ENCODE data around the gene BASP1. TPM values are rescaled to one million over a fixed set of nuclear protein-coding genes. Genes with fewer than 3 reads are reported as not detected.

The BASP1 gene
- total and polyA plus RNA-seq, 2 donors from 2014 or later: 5.1 to 12.5 TPM

DNA sequence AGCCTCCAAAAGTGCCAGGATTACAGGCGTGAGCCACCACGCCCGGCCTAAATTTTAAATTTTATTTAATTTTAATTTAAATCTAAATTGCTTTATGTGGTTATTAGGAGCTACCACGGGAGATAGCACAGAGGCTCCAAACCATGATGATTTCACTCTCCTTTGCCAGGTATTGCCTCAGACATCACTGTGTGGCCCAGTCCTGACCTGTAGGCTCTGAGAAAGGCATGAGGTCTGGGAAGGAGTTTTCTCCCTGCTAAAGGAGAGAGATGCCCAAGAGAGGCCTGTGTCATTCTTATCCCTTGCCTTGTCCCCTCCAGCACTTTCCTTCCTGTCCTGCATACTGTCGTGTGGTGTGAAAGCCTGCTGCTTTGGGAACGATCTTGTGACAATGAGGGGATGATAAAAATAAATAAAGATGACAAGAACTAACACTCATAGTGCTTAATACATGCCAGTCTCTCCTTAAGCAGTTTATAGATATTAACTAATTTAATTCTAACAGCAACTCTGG, 37.0 kb upstream of the BASP1 start:
- H3K4me3 ChIP-seq (ENCODE audit: low read length in 3 of 3): no peak overlapping the region
- TF ChIP-seq, protein P1, sequence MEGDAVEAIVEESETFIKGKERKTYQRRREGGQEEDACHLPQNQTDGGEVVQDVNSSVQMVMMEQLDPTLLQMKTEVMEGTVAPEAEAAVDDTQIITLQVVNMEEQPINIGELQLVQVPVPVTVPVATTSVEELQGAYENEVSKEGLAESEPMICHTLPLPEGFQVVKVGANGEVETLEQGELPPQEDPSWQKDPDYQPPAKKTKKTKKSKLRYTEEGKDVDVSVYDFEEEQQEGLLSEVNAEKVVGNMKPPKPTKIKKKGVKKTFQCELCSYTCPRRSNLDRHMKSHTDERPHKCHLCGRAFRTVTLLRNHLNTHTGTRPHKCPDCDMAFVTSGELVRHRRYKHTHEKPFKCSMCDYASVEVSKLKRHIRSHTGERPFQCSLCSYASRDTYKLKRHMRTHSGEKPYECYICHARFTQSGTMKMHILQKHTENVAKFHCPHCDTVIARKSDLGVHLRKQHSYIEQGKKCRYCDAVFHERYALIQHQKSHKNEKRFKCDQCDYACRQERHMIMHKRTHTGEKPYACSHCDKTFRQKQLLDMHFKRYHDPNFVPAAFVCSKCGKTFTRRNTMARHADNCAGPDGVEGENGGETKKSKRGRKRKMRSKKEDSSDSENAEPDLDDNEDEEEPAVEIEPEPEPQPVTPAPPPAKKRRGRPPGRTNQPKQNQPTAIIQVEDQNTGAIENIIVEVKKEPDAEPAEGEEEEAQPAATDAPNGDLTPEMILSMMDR (IDR thresholded peaks at IDR 0.05; ENCODE audit: borderline replicate concordance, extremely low read depth, insufficient read depth): no peak
- no peaks in the 10 kb centered on the region for H3K36me3 ChIP-seq (ENCODE audit: control insufficient read depth in 2 of 3, insufficient read depth in 3 of 3, low read length in 3 of 3)
- no peaks in the 10 kb centered on the region for H3K9me3 ChIP-seq (ENCODE audit: control insufficient read depth in 2 of 3, insufficient read depth in 1 of 3, low read length in 3 of 3)
- no peaks in the 10 kb centered on the region for H3K27me3 ChIP-seq (ENCODE audit: control insufficient read depth, insufficient read depth, low read length)
- no peaks in the 10 kb centered on the region for H3K4me1 ChIP-seq (ENCODE audit: control insufficient read depth in 2 of 3, insufficient read depth in 2 of 3, low read depth in 1 of 3, low read length in 3 of 3)
- no peak overlapping the region for H3K9ac ChIP-seq (ENCODE audit: low read length in 3 of 3)
- no peak for FAIRE-seq
- no peak for DNase-seq
- intact Hi-C loops (cut with DNase I): no loop called here
- no peak overlapping the region for H3K27ac ChIP-seq (ENCODE audit: low read depth in 2 of 2, low read length in 2 of 2)

DNA sequence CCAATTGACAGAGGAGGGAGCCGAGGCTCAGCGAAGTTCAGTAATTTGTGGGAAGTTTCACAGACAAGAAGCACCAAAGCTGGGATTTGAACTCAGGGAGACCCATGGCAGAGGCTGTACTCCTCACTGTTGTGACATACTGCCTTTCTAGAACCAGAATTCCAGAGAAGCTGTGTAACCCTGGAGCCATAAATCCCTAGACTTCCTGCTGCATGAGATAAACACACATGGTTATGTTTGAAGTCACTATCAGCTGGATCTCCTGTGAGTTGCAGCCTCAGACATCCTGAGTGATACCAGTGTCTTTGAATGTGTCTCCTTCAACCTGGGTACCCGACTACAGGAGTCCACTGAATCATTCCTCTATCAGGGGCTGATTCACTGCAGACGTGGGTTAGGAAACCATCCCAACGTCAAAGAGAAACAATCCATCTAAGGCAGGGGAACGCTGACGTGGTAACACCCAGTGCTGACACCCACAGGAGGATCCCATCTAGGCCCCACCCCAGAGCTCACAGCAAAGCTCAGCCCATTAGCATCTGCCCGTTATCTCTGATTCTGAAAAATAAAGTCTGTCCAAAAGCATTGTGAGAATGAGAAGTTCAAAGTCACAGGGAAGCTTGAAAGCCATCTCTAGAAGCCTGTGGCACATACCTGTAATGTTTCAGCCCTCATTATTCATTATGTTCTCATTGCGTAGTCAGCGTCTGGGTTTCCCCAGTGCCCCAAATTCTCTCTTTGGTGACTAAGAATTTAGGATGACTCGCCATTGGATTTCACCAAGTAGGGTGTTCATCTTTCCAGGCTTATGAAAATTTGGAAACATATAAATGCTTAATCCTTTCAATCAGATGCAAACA, 36.3 kb upstream of the BASP1 start:
- Histone ChIP-seq H3K9me3 (ENCODE audit: control insufficient read depth in 2 of 3, insufficient read depth in 1 of 3, low read length in 3 of 3) (no peaks in the 10 kb centered on the region), H3K36me3 (ENCODE audit: control insufficient read depth in 2 of 3, insufficient read depth in 3 of 3, low read length in 3 of 3) (no peaks in the 10 kb centered on the region), H3K27me3 (ENCODE audit: control insufficient read depth, insufficient read depth, low read length) (no peaks in the 10 kb centered on the region), H3K4me3 (ENCODE audit: low read length in 3 of 3) (no peak overlapping the region), H3K27ac (ENCODE audit: low read depth in 2 of 2, low read length in 2 of 2) (no peak overlapping the region), H3K9ac (ENCODE audit: low read length in 3 of 3) (no peak overlapping the region), H3K4me1 (ENCODE audit: control insufficient read depth in 2 of 3, insufficient read depth in 2 of 3, low read depth in 1 of 3, low read length in 3 of 3) (no peaks in the 10 kb centered on the region)
- FAIRE-seq (no peak), DNase-seq (no peak)
- TF ChIP-seq, protein P1 (IDR thresholded peaks at IDR 0.05; ENCODE audit: borderline replicate concordance, extremely low read depth, insufficient read depth): no peak
- intact Hi-C loops (cut with DNase I): no loop called here

DNA sequence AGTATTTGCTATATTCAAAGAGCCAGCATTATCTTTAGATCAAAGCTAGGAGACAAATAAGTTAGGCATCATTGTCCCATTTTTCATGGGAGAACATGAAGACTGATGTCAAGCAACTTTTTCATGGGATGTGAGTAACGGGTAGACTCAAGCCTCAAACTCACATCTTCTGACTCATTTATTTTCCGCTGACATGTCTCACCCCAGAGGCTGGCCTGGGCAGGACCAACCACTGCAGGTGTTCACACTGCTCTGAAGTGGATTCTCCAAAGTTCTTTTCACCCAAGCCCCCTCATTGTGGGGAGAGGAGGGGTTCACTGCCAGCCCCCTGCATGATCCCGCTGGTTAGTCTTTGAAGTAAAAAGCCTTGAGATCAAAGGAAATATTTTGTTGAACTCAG, 34.9 kb upstream of the BASP1 start:
- Histone ChIP-seq H3K27me3 (ENCODE audit: control insufficient read depth, insufficient read depth, low read length) (no peaks in the 10 kb centered on the region), H3K36me3 (ENCODE audit: control insufficient read depth in 2 of 3, insufficient read depth in 3 of 3, low read length in 3 of 3) (no peaks in the 10 kb centered on the region), H3K9me3 (ENCODE audit: control insufficient read depth in 2 of 3, insufficient read depth in 1 of 3, low read length in 3 of 3) (no peaks in the 10 kb centered on the region), H3K9ac (ENCODE audit: low read length in 3 of 3) (no peak overlapping the region), H3K4me3 (ENCODE audit: low read length in 3 of 3) (no peak overlapping the region), H3K4me1 (ENCODE audit: control insufficient read depth in 2 of 3, insufficient read depth in 2 of 3, low read depth in 1 of 3, low read length in 3 of 3) (no peaks in the 10 kb centered on the region), H3K27ac (ENCODE audit: low read depth in 2 of 2, low read length in 2 of 2) (no peak overlapping the region)
- FAIRE-seq (no peak), DNase-seq (no peak)
- intact Hi-C loops (cut with DNase I): no loop called here
- TF ChIP-seq, protein P1 (IDR thresholded peaks at IDR 0.05; ENCODE audit: borderline replicate concordance, extremely low read depth, insufficient read depth): no peak

Measured in kidney (tissue), 14 donors.